HepG2 (cell line): Measurements from ENCODE around the gene OSBPL1A. TPM values are rescaled to one million over a fixed set of nuclear protein-coding genes. Genes with fewer than 3 reads are reported as not detected.

Source experiments
- ATAC-seq: fragments of 200-7000 bp; cut with Tn5 transposase; 3 replicates; pipeline ENCODE4 v1.9.1; 2020; ENCODE audit warnings: mild to moderate bottlenecking, moderate library complexity
- BruUV-seq: library from RNA; stranded (reverse); fragments of 400-500 nt; replicated peaks from 2 replicates; lab custom pipeline; 2021; lab: Mats Ljungman, UMichigan
- CTCF ChIA-PET: fragments of 300-600 bp; formaldehyde crosslinking; extraction: SDS; loops from one replicate; lab custom pipeline; 2021; ENCODE audit warnings: low total read pairs, inconsistent platforms, low intra/inter-chr PET ratio; lab: Yijun Ruan, JAX
- POLR2A ChIA-PET: fragments of 350-600 bp; sonication (Branson Sonifier 250); formaldehyde crosslinking; loops from one replicate; lab custom pipeline; 2020; ENCODE audit warnings: antibody characterized with exemption, inconsistent platforms; lab: Yijun Ruan, JAX
- DNase-seq: peaks from one replicate; pipeline ENCODE4 v3.0.0-alpha.2; 2015; ENCODE audit warnings: low spot score
- FAIRE-seq: peaks from 3 replicates; lab custom pipeline; 2011; peaks lifted over from hg19 to GRCh38; lab: Jason Lieb, UNC
- H2AFZ ChIP-seq: one replicate; pipeline ENCODE4 v1.6.1; 2011; ENCODE audit warnings: low read length, inconsistent platforms
- H3K27ac ChIP-seq: fragments of 300-600 bp; 3 replicates; pipeline ENCODE4 v1.8.0; 2011; ENCODE audit warnings: mixed run types, mild to moderate bottlenecking, mixed read lengths, low read length, inconsistent platforms; ENCODE audit not compliant: insufficient read depth; ENCODE audit errors: extremely low read length
- H3K27me3 ChIP-seq, 2 experiments: fragments of 200-600 bp in 1 of 2; 2 replicates in 1 of 2; 3 replicates in 1 of 2; pipeline versions ENCODE4 v1.6.0 to v1.8.0; 2011; ENCODE audit warnings: low read length in 2 of 2, mild to moderate bottlenecking in 2 of 2, moderate library complexity in 2 of 2, inconsistent platforms in 1 of 2; ENCODE audit not compliant: insufficient read depth in 2 of 2, control insufficient read depth in 1 of 2
- H3K36me3 ChIP-seq, 2 experiments: fragments of 200-600 bp in 1 of 2; replicated peaks in 1 of 2; 2 replicates in 1 of 2; 3 replicates in 1 of 2; pipeline versions ENCODE4 v1.5.1 to v1.8.0; 2011; ENCODE audit warnings: low read length in 2 of 2, inconsistent platforms in 1 of 2; ENCODE audit not compliant: insufficient read depth in 2 of 2, control insufficient read depth in 1 of 2
- H3K4me1 ChIP-seq: 2 replicates; pipeline ENCODE4 v1.5.1; 2012; ENCODE audit warnings: low read length, inconsistent platforms; ENCODE audit not compliant: insufficient read depth
- H3K4me2 ChIP-seq: 2 replicates; pipeline ENCODE4 v1.6.0; 2011; ENCODE audit warnings: low read depth, low read length, inconsistent platforms
- H3K4me3 ChIP-seq, 3 experiments: fragments of 200-600 bp in 1 of 3; sonication (generic), shearing (Covaris generic) in 1 of 3; replicated peaks in 1 of 3; 2 replicates each; pipeline ENCODE4 v1.5.1; 2011 to 2016; ENCODE audit warnings: low read length in 3 of 3, inconsistent platforms in 2 of 3, low read depth in 2 of 3, mild to moderate bottlenecking in 2 of 3, control low read depth in 1 of 3, mixed read lengths in 1 of 3; ENCODE audit not compliant: insufficient read depth in 1 of 3
- H3K79me2 ChIP-seq: one replicate; pipeline ENCODE4 v1.6.1; 2011; ENCODE audit warnings: low read length, inconsistent platforms; ENCODE audit not compliant: insufficient read depth
- H3K9ac ChIP-seq: 2 replicates; pipeline ENCODE4 v1.6.0; 2011; ENCODE audit warnings: mild to moderate bottlenecking, low read depth, low read length, inconsistent platforms; ENCODE audit not compliant: insufficient read depth
- H3K9me3 ChIP-seq: 2 replicates; pipeline ENCODE4 v1.5.1; 2012; ENCODE audit warnings: mild to moderate bottlenecking, low read length
- H4K20me1 ChIP-seq: 2 replicates; pipeline ENCODE4 v1.6.0; 2011; ENCODE audit warnings: inconsistent platforms, mild to moderate bottlenecking, low read length, moderate library complexity; ENCODE audit not compliant: insufficient read depth
- AHDC1 ChIP-seq: sonication (generic); formaldehyde crosslinking; IDR thresholded peaks from 2 replicates; pipeline ENCODE4 v1.5.1; 2020; ENCODE audit warnings: mild to moderate bottlenecking, missing genetic modification reagents, borderline replicate concordance
- ATF5 ChIP-seq: sonication (generic); formaldehyde crosslinking; IDR thresholded peaks from 2 replicates; pipeline ENCODE4 v1.4.0; 2020; ENCODE audit warnings: mild to moderate bottlenecking, low read depth, missing genetic modification reagents
- CSRNP1 ChIP-seq: sonication (generic); formaldehyde crosslinking; IDR thresholded peaks from 2 replicates; pipeline ENCODE4 v1.8.1; 2023; ENCODE audit warnings: mild to moderate bottlenecking, missing genetic modification reagents
- GLMP ChIP-seq: sonication (generic); formaldehyde crosslinking; IDR thresholded peaks from 2 replicates; pipeline ENCODE4 v1.9.0; 2021; ENCODE audit warnings: missing genetic modification reagents, mild to moderate bottlenecking, borderline replicate concordance
- HDAC2 ChIP-seq: sonication (generic); formaldehyde crosslinking; IDR thresholded peaks from 2 replicates; pipeline ENCODE4 v1.4.0; 2020; ENCODE audit warnings: missing genetic modification reagents
- MLLT10 ChIP-seq: sonication (generic); formaldehyde crosslinking; IDR thresholded peaks from 2 replicates; pipeline ENCODE4 v1.4.0; 2020; ENCODE audit warnings: missing genetic modification reagents
- MXD1 ChIP-seq: sonication (generic); formaldehyde crosslinking; IDR thresholded peaks from 2 replicates; pipeline ENCODE4 v1.4.0; 2020; ENCODE audit warnings: mild to moderate bottlenecking, missing genetic modification reagents
- TOPORS ChIP-seq: sonication (generic); formaldehyde crosslinking; IDR thresholded peaks from 2 replicates; pipeline ENCODE4 v1.8.0; 2023; ENCODE audit warnings: mild to moderate bottlenecking, missing genetic modification reagents
- ZKSCAN8 ChIP-seq: IDR thresholded peaks from 2 replicates; pipeline ENCODE4 v1.6.1; 2016; ENCODE audit warnings: borderline replicate concordance, missing genetic modification reagents, missing compliant biosample characterization
- ZNF580 ChIP-seq: IDR thresholded peaks from 2 replicates; pipeline ENCODE4 v1.6.1; 2016; ENCODE audit warnings: low read depth, borderline replicate concordance
- WGBS: methylation state at CpG from one replicate; pipeline ENCODE4 v1.1.6; 2017; ENCODE audit warnings: low lambda C conversion rate; 5-methylcytosine and 5-hydroxymethylcytosine counted together
- in situ Hi-C: cut with HindIII; loops from 2 replicates; pipeline ENCODE4 v1.10.0; 2017; ENCODE audit warnings: low pct_unique_long_range_greater_than_20kb; ENCODE audit not compliant: extremely low pct_ligation_motif_present
- intact Hi-C: fragments of 100-400 bp; cut with micrococcal nuclease; formaldehyde crosslinking; loops from one replicate; pipeline ENCODE4 v1.10.0; 2022; ENCODE audit not compliant: unreplicated experiment
- polyA plus RNA-seq, 8 experiments: library from polyadenylated mRNA; depleted of rRNA in 3 of 8; stranded (reverse) in 7 of 8; unstranded in 1 of 8; fragments of >200 nt; fragmentation: Illumina TruSeq in 4 of 8; extraction: Trizol in 4 of 8; gene quantifications; 2 replicates each; pipeline versions ENCODE4 v1.2.1 to v1.2.3, GENCODE V29; 2011 to 2016; ENCODE audit warnings: low read depth in 4 of 8, missing spikeins in 1 of 8, mixed read lengths in 1 of 8; ENCODE audit not compliant: insufficient read depth in 1 of 8
- total RNA-seq, 5 experiments: library from RNA; depleted of rRNA; stranded (reverse); fragments of >200 nt; fragmentation: Illumina TruSeq; extraction: Trizol; gene quantifications; 2 replicates each; pipeline ENCODE4 v1.2.3, GENCODE V29; 2016; ENCODE audit warnings: low read depth in 1 of 5

The OSBPL1A gene
- total and polyA plus RNA-seq, 2 of the 13 experiments (the other 11 are each of a cell fraction or from before 2014, with no cell fraction given): 0.02 TPM; not detected in 1

- no peaks in the 10 kb centered on the region for H3K79me2 ChIP-seq
- ChIA-PET CTCF (no interaction called here), POLR2A (no interaction called here)
- no peaks in the 10 kb centered on the region for H3K9me3 ChIP-seq
- no peaks in the 10 kb centered on the region; the same call in 1 of the 2 replicates for H3K4me1 ChIP-seq
- no peaks in the 10 kb centered on the region for H4K20me1 ChIP-seq
- H3K9ac ChIP-seq: no peak overlapping the region
- 0% methylated on average over 2 of the region's 2 CpGs for WGBS
- ATAC-seq (no peak), FAIRE-seq (no peak), DNase-seq (no peak)
- no TSS peak for BruUV-seq
- in situ Hi-C loops (no loop called here), intact Hi-C loops (no loop called here)
- no peaks in the 10 kb centered on the region; a peak in 1 of 5 replicates for H3K27me3 ChIP-seq
- H3K27ac ChIP-seq: no peak overlapping the region
- H3K4me2 ChIP-seq: no peak overlapping the region
- H3K36me3 ChIP-seq: no peaks in the 10 kb centered on the region
- H3K4me3 ChIP-seq: no peak overlapping the region
- no peak overlapping the region for H2AFZ ChIP-seq
- no peak for TF ChIP-seq ZNF580 (CRISPR knock-in tag)
- TF ChIP-seq ZKSCAN8 (CRISPR knock-in tag): no peak
- no peak for TF ChIP-seq GLMP (CRISPR knock-in tag)
- TF ChIP-seq AHDC1: no peak
- no peak for TF ChIP-seq MXD1 (CRISPR knock-in tag)
- TF ChIP-seq ATF5 (CRISPR knock-in tag): no peak
- no peak for TF ChIP-seq TOPORS (CRISPR knock-in tag)
- TF ChIP-seq CSRNP1 (CRISPR knock-in tag): no peak
- no peak for TF ChIP-seq MLLT10
- TF ChIP-seq HDAC2 (CRISPR knock-in tag): no peak
Measured at GRCh38 chr18:24208270-24209035, 189.2 kb downstream of the OSBPL1A start.
